RWPE1 (cell line): Measurements from ENCODE around the gene ASIC2.

Source experiments
- CTCF ChIA-PET: fragments of 350-600 bp; sonication (Branson Sonifier 250); formaldehyde crosslinking; extraction: SDS; loops from one replicate; lab custom pipeline; 2021; lab: Yijun Ruan, JAX
- POLR2A ChIA-PET: fragments of 400-600 bp; formaldehyde crosslinking; extraction: SDS; loops from one replicate; lab custom pipeline; 2020; ENCODE audit warnings: antibody characterized with exemption; ENCODE audit not compliant: low non-redundant PET; lab: Yijun Ruan, JAX
- DNase-seq: peaks from one replicate; pipeline ENCODE4 v3.0.0; 2012; ENCODE audit warnings: low spot score
- H3K27ac ChIP-seq: fragments of 450-650 bp; 2 replicates; pipeline ENCODE4 v1.5.1; 2017
- CTCF ChIP-seq: fragments of 450-650 bp; conservative IDR thresholded peaks from 2 replicates; pipeline ENCODE4 v1.5.1; 2017; ENCODE audit warnings: low read depth, mild to moderate bottlenecking

Gene ASIC2

GRCh38 chr17:33073416-33073815 lies 219.7 kb downstream of the ASIC2 start:
- TF ChIP-seq CTCF: no peak
- DNase-seq: no peak
- ChIA-PET CTCF (no interaction called here), POLR2A (no interaction called here)
- H3K27ac ChIP-seq: no peak overlapping the region

GRCh38 chr17:33072421-33073161 lies 220.5 kb downstream of the ASIC2 start:
- DNase-seq: peak; percentile 38
- ChIA-PET CTCF (no interaction called here), POLR2A (no interaction called here)
- peak overlapping the region; percentile 23; the same call in 1 of the 2 replicates for H3K27ac ChIP-seq
- TF ChIP-seq CTCF: no peak

- H3K27ac ChIP-seq: no peak overlapping the region
- ChIA-PET CTCF (no interaction called here), POLR2A (no interaction called here)
- DNase-seq: no peak
- TF ChIP-seq CTCF: no peak
These were observed 221.4 kb downstream of the ASIC2 start for GRCh38 chr17:33071656-33072055.

- CTCF ChIA-PET: interaction anchor here (0.7 kb wide), 1 partner anchor 358 kb away, joined by 5 read pairs; no protein-coding TSS in a partner anchor
- no peak overlapping the region for H3K27ac ChIP-seq
- no peak for TF ChIP-seq CTCF
- no peak for DNase-seq
- POLR2A ChIA-PET: no interaction called here
These were observed 235.5 kb downstream of the ASIC2 start for GRCh38 chr17:33057564-33057963.

GRCh38 chr17:33056399-33057146 lies 236.5 kb downstream of the ASIC2 start:
- DNase-seq: no peak
- ChIA-PET POLR2A (no interaction called here), CTCF (no interaction called here)
- no peak overlapping the region for H3K27ac ChIP-seq
- no peak for TF ChIP-seq CTCF

- DNase-seq: no peak
- H3K27ac ChIP-seq: no peak overlapping the region
- TF ChIP-seq CTCF: no peak
- CTCF ChIA-PET: no interaction called here
- POLR2A ChIA-PET: no interaction called here
These were observed 237.3 kb downstream of the ASIC2 start for GRCh38 chr17:33055746-33056145.
